Measurements from ENCODE around the gene PTPRU.

The PTPRU gene

DNA sequence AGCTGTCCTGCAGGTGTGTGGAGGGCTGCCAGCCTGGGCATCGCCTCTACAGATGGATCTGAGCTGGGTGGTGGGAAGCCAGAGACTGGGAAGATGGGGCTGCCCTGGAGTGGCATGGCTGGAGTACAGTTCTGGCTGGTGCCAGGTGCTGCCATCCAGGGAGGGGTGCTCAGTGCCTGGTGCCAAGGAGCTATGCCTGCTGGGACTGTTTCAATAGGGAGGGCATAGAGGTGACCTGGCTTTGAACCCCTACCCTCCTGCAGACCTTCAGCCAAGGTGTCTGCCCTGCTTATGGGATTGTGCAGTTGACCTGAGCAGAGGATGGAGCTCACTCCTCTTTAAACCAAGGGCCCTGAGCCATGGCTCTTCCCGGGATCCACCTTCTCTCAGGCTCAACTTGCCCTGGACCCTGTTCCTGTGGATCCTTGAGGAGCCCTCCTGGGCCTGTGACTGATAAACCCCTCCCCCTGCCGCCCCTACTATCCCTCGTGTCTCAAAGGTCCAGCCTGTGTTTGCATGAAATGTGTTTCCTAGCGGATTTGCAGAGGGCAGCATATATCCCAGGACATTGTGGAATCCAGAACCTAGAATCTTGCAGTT is 48.7 kb downstream of the PTPRU start:
- TF ChIP-seq, protein P1, sequence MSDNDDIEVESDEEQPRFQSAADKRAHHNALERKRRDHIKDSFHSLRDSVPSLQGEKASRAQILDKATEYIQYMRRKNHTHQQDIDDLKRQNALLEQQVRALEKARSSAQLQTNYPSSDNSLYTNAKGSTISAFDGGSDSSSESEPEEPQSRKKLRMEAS (IDR thresholded peaks at IDR 0.05; ENCODE audit: low read depth, low read length): no peak
- TF ChIP-seq POLR2A (IDR thresholded peaks at IDR 0.05; ENCODE audit: extremely low read depth, insufficient read length) (no peak), MYC (IDR thresholded peaks at IDR 0.05; ENCODE audit: low read depth, low read length) (no peak)
- TF ChIP-seq, protein P2, sequence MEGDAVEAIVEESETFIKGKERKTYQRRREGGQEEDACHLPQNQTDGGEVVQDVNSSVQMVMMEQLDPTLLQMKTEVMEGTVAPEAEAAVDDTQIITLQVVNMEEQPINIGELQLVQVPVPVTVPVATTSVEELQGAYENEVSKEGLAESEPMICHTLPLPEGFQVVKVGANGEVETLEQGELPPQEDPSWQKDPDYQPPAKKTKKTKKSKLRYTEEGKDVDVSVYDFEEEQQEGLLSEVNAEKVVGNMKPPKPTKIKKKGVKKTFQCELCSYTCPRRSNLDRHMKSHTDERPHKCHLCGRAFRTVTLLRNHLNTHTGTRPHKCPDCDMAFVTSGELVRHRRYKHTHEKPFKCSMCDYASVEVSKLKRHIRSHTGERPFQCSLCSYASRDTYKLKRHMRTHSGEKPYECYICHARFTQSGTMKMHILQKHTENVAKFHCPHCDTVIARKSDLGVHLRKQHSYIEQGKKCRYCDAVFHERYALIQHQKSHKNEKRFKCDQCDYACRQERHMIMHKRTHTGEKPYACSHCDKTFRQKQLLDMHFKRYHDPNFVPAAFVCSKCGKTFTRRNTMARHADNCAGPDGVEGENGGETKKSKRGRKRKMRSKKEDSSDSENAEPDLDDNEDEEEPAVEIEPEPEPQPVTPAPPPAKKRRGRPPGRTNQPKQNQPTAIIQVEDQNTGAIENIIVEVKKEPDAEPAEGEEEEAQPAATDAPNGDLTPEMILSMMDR (IDR thresholded peaks at IDR 0.05; ENCODE audit: low read depth, low read length): no peak
- no peak for DNase-seq (ENCODE audit: low read depth)
- H3K4me3 ChIP-seq (ENCODE audit: low read depth, low read length): no peak overlapping the region

DNA sequence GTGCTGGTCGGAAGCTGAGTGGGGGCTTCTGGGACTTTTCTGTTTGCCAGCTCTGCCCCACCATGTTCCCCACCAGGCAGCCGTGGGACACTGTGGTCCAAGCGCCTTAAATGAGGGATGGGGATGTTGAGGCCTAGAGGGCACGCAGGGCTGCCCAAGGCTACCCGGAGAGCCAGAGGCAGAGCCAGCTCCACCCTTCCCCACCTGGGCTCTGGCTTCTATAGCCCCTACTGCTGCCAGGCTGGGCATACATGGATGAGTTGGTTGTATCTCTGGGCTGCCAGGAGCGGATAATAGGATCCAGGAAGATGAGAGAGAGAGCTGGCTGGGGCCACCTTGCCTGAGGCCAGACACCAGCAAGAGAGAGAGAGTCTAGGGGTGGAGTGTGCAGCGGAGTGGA is 49.4 kb downstream of the PTPRU start:
- DNase-seq (ENCODE audit: low read depth): no peak
- TF ChIP-seq, protein P2 (IDR thresholded peaks at IDR 0.05; ENCODE audit: low read depth, low read length): no peak
- TF ChIP-seq POLR2A (IDR thresholded peaks at IDR 0.05; ENCODE audit: extremely low read depth, insufficient read length) (no peak), MYC (IDR thresholded peaks at IDR 0.05; ENCODE audit: low read depth, low read length) (no peak)
- TF ChIP-seq, protein P1 (IDR thresholded peaks at IDR 0.05; ENCODE audit: low read depth, low read length): no peak
- no peak overlapping the region for H3K4me3 ChIP-seq (ENCODE audit: low read depth, low read length)

DNA sequence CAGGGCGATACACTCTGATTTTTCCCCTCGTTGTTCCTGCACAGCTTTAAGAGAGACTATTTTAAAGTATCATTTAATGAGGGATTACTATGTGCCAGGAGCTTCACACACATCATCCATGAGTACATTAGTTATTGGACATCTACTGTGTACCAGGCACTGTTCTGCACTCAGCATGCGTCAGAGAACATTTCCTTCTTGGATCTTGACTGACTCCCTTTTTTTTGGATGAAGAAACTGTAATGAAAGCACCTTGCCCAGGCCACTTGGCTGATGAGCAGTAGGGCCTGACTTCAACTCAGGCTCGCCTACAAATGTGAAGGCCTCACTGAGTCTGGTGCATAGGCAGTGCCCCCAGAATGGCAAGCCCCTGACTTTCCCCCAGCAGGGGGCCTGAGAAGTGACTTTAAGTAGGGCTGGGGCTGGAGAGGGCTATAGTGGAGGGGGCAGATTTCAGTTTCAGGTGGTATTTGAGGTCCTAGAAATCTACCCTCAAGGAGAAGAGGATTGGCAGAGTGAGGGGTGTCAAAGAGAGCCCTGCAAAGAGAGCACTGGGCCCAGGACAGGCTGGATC is 50.0 kb downstream of the PTPRU start:
- DNase-seq (ENCODE audit: low read depth): no peak
- no peak overlapping the region for H3K4me3 ChIP-seq (ENCODE audit: low read depth, low read length)
- TF ChIP-seq, protein P2 (IDR thresholded peaks at IDR 0.05; ENCODE audit: low read depth, low read length): no peak
- TF ChIP-seq, protein P1 (IDR thresholded peaks at IDR 0.05; ENCODE audit: low read depth, low read length): no peak
- TF ChIP-seq POLR2A (IDR thresholded peaks at IDR 0.05; ENCODE audit: extremely low read depth, insufficient read length) (no peak), MYC (IDR thresholded peaks at IDR 0.05; ENCODE audit: low read depth, low read length) (no peak)

DNA sequence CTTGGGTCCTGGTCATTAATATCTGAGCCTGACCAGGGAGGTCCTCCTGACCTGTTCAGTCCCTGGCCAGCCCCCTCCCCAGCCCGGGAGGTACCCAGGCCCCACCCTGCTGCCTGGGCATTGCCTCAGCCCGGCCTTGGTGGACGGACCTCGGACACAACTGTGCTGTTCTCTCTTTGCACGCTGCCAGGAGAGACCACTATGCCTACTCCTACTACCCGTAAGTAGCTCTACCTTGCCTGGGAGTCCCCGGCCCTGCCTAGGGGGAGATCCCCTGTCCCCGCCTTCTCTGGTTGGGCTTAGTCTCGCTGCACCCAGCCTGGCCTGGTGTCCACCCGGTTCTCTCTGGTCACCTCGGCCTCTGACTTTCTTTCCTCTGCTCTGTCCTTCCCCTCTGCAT is 53.2 kb downstream of the PTPRU start:
- no peak for DNase-seq (ENCODE audit: low read depth)
- H3K4me3 ChIP-seq (ENCODE audit: low read depth, low read length): no peak overlapping the region
- TF ChIP-seq POLR2A (IDR thresholded peaks at IDR 0.05; ENCODE audit: extremely low read depth, insufficient read length): no peak
- TF ChIP-seq, protein P1 (IDR thresholded peaks at IDR 0.05; ENCODE audit: low read depth, low read length): no peak
- TF ChIP-seq, protein P2 (IDR thresholded peaks at IDR 0.05; ENCODE audit: low read depth, low read length): no peak
- no peak for TF ChIP-seq MYC (IDR thresholded peaks at IDR 0.05; ENCODE audit: low read depth, low read length)

DNA sequence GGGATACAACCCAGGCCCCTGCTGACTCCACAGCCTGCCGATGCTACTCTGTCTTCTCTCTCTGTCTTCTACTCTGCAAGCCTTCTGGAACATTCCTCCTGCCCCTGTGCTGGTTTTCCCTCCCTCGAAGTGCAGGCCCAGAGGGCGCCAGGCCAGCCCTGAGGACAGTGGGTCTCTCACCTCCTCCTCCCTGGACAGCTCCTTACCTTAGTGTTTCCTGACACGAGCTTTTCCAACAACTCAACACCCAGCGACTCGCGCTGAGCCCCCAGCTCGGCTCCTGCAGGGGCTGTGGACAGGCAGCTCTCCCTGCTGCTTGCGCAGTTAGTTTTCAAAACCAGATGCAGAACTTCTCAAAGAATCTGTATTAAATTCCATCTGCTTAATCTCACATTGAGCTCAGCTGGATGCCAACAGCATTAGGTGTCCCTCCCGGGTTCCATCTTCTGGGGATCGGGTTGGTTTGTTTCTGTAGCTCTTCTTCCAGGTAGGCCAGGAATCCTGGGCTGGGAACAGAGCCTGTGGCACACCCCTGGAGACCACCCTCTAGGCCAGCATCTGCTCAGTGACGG is 54.2 kb downstream of the PTPRU start:
- TF ChIP-seq, protein P2 (IDR thresholded peaks at IDR 0.05; ENCODE audit: low read depth, low read length): no peak
- TF ChIP-seq, protein P1 (IDR thresholded peaks at IDR 0.05; ENCODE audit: low read depth, low read length): no peak
- no peak overlapping the region for H3K4me3 ChIP-seq (ENCODE audit: low read depth, low read length)
- no peak for DNase-seq (ENCODE audit: low read depth)
